Medulla oblongata (tissue), 1 donor: ENCODE data around the gene ZNF415.
"Not testable (repeated sequence)": the region's sequence is repeated elsewhere in the genome, so short reads cannot be mapped to it uniquely, and the experiment has no call there.

Source experiments
- DNase-seq: peaks from one replicate; pipeline ENCODE4 v3.0.0-alpha.2; 2015; ENCODE audit errors: extremely low spot score

ZNF415 gene

DNA sequence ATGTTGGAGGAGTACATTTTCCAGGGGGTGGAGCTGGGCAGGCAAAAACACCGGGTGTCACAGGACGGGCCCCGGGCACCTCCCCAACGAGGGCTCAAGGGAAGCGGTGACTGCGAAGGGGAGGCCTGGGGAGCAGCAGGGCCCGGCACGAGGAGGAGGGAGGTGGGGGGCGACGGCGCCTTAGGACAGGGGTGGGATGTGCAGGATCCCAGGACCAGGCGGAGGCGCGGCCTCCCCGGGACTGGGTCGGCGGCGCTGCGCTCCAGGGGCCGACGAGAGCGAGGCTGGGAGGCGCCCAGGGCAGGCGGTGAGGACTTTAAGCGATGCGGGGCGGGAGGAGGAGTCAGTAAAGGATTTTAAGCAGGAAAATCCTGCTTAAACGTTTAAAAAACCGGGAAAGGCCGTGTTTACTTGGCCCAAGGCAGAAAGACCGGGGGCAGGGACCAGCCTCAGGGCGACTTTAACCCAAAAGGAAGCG, 29.9 kb downstream of the ZNF415 start:
- no peak for DNase-seq

GRCh38 chr19:53102206-53102755, 30.4 kb downstream of the ZNF415 start:
- peak; percentile 9 for DNase-seq

DNA sequence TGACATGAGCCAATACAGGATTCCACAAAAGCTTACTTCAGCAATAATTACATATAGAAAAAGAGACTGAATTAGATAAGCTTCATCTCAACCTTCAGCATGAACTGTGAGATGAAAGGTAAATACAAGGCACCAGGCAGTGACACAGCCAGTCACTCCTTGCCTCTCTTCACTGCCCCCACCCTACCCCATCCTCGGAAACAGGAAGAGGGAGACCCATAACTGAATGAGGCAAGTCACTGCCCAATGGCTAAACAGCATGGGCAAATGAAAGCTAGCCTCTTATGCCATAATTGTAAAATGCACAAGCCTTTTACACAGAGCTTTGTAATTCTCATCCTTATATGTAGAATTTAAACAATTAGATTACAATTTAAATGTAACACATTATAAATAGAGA, 31.2 kb downstream of the ZNF415 start:
- DNase-seq = no peak

GRCh38 chr19:53098570-53098969, 34.1 kb downstream of the ZNF415 start:
- DNase-seq = not testable (repeated sequence)

DNA sequence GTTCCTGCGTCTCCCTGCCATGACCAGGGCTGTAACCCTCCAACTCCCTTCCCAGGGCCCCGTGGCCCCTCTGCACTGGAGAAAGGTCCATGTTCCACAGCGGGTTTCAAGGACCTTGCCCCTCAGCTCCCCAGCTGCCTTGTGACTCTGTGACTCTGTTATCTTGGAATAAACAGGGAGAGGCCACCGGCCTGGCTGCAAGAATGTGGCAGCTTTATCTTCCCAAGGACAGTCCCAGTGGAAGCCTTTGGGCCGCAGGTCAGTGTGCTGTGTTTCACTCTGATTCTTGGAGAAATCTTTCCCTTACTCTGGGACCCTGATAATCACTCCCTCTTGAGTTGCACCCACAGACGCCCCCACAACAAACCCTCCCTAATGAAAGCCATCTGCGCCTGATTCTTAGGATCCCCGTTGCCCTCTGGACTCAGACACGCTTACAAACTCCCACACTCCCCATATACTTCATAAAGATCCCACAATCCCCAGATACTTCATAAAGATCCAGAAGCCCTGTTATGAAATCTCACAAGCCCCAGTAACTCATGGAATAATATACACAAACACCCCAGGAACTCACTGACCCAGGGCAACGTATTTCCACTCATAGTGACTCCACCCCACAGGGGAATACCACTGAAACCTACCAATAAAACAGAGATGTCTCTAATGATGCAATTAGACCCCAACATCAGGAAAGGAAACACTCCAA, 35.6 kb downstream of the ZNF415 start:
- DNase-seq = not testable (repeated sequence)

DNA sequence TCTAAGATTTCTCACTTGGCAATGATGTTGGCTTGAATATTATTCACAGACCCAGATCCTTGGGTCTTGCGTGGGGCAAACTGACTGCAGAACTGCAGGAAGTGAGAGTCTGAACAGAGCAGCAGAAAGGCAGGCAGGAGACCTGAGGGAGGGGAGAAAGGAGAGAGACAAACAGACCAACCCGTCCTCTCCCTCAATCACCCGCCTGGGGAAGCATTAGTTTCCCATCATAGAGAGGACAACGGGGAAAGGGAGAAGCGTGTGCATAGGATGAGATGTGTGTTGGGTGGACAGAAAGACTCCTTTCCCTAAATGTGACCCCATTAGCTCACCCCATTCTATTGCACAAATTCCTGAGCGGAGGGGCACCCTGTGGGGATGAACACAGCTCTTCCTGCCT, 36.1 kb downstream of the ZNF415 start:
- not testable (repeated sequence) for DNase-seq

DNA sequence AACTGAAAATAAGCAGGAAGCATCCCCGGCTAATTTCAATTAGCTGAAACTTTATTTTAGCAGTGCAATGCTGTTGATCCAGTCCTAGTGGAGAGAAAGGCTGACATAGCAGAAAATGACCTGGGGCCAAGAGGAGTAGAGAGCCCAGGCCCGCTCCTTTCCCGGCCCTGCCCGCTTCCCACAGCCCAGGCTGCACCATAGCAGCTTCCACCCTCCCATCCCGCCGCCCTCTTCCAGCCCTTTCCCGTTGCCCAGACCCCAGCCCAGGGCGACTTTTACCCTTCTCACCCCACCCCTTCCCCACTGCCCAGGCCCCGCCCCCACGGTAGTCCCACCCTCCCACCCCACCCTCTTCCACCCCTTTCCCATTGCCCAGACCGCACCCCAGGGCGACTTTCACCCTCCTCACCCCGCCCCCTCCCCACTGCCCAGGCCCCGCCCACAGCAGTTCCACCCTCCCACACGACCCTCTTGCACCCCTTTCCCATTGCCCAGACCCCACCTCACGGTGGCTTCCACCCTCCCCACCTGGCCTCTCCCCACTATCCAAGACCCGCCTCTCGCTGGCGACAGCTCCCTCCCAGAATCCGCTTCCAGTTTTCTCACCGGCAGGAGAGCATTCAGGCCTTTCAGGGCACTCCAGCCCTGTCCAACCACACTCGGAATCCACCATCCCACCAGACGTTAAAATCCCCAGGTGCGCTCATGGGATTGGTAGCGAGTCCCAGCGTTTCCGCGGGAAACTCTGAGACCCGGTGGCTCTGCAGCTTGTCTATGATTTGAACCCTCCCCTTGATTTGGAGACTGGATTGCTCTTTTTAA, 37.7 kb downstream of the ZNF415 start:
- no peak for DNase-seq

DNA sequence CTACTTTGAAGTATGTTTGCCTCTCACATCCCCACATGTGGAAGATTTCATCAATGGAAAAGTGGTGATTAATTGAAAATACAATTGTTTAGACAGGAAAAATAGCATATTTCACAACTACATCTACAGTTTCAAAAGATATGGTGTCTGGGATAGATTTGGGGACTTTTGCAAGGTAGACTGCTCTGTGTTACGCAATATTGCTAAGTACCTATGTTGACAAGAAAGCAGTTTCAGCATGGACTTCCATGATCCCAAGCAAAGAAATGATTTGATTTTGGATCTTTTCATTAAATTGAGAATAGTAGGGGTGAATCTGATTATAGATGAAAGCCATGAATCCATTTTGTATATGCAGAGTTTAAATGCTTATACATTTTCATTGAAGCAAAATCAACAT, 40.0 kb downstream of the ZNF415 start:
- no peak for DNase-seq

DNA sequence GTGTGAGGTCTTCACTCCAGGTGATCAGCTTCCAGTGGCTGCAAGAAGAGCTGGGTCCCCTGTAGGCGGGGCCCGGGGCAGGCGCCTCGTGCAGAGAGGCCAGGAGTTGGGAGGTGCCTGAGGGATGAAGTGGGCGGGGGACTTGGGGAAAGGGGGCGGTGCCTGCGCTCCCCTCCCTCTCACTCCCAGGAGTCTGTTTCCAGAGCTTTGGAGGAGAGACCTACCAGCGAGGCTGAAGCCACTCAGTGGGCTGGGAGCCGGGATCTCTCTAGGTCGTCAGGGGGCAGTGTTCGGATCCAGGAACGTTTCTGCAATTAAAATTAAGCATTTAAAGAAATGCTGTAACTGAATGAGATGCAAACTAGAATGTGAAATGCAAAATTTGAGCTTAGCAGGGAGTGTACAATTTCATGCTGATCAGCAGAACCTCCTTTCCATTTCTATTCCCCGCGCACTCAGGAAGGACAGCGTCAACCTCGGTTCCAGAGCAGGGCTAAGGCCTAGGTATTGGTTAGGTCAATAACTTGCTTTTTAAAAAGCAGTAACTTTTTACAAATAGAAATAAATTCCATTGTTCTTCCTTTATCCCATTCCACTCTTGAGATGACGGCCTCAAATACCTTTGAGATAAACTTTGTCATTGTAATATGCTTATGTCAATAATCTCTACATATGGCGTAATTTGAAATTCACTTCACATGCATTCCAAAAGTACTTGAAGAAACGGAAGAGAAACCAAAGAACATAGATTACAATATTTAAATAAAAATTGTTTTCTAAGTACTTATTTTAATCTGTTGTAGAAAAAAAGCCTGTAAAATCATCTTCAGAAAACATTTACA, 41.1 kb downstream of the ZNF415 start:
- no peak for DNase-seq

- no peak for DNase-seq
Observed at GRCh38 chr19:53088091-53088490, 44.6 kb downstream of the ZNF415 start.

- DNase-seq = peak; percentile 63
Observed at GRCh38 chr19:53086949-53087348, 45.8 kb downstream of the ZNF415 start.

DNA sequence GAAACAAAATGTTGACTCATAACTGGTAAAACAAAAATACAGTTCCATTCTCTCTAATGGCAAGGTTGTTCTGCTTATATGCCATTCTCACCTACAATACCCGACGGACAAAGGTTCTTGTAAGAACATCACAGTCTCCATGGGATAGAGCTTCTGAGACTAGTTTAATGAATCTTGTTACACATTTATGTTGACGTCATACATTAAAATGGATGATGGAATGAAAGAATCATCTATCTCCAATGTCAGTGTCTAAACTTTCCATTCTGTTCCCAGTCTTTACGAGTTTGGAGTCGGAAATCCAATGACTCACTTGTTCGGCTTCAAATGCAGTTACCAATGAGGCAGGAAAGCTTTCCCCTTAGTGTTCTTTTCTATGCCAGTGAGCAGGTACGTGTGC, 47.2 kb downstream of the ZNF415 start:
- DNase-seq = no peak

GRCh38 chr19:53082929-53083328, 49.8 kb downstream of the ZNF415 start:
- no peak for DNase-seq

- no peak for DNase-seq
Observed at GRCh38 chr19:53079313-53079924, 53.3 kb downstream of the ZNF415 start.

DNA sequence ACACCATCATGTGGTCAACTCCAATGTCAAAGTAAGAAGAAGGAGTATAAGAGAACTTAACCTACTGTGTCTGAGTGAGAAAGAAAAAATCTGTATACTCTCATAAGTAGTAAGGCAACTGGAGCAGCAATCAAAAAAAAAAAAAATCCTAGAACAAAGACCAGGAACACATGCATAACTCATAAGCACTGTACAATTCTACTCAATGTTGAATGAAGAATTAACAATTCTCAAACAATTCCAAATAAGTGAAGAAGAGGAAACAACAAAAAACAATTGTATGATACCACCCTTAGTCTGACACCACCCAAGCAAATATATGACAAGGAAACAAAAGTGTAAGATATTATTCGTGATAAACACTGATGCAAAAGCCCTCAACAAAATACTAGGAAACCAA, 54.0 kb downstream of the ZNF415 start:
- DNase-seq = no peak

- DNase-seq = peak; percentile 73
Observed at GRCh38 chr19:53076984-53077383, 55.7 kb downstream of the ZNF415 start.

GRCh38 chr19:53068834-53069233, 63.9 kb downstream of the ZNF415 start:
- no peak for DNase-seq

DNA sequence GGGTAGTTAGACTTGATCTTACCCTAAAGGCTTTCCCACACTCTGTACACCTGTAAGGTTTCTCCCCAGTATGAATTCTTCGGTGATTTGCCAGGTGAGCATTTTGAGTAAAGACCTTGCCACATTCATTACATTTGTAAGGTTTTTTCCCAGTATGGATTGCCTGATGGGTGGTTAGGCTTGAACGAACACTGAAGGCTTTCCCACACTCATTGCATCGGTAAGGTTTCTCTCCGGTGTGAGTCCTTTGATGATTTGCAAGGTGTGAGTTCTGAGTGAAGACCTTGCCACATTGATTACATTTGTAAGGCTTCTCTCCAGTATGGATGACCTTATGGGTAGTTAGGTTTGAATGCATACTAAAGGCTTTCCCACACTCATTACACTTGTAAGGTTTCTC, 64.5 kb downstream of the ZNF415 start:
- DNase-seq = no peak

DNA sequence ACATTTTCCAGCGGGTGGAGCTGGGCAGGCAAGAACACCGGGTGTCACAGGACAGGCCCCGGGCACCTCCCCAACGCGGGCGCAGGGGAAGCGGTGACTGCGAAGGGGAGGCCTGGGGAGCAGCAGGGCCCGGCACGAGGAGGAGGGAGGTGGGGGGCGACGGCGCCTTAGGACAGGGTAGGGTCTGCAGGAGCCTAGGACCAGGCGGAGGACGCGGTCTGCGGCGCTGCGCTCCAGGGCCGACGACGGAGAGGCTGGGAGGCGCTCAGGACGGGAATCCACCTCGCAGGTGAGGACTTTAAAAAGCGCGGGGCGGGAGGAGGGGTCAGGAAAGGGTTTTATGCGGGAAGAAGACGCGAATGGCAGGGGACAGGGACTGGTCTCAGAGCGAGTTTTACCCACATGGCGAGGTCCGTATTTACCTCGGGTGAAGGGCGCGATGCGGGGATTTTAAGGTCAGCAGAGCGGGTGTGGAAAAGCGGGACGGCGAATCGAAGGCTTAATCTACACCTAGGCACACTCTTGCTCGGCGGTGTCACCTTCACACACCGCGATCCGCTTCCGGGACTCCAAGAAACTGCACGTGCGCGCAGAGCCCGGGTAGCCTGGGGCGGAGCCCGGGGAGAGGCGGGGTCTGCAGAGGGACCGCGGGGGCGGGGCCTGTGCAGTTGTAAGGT, 74.7 kb downstream of the ZNF415 start:
- DNase-seq = no peak
